GM12872 (cell line): ENCODE results near the gene SPIRE2.

Source experiments
- CTCF ChIP-seq: IDR thresholded peaks from 3 replicates; pipeline ENCODE4 v1.5.1; 2011; ENCODE audit warnings: low read depth, mild to moderate bottlenecking, low read length, moderate library complexity; ENCODE audit not compliant: insufficient read depth

SPIRE2 gene

DNA sequence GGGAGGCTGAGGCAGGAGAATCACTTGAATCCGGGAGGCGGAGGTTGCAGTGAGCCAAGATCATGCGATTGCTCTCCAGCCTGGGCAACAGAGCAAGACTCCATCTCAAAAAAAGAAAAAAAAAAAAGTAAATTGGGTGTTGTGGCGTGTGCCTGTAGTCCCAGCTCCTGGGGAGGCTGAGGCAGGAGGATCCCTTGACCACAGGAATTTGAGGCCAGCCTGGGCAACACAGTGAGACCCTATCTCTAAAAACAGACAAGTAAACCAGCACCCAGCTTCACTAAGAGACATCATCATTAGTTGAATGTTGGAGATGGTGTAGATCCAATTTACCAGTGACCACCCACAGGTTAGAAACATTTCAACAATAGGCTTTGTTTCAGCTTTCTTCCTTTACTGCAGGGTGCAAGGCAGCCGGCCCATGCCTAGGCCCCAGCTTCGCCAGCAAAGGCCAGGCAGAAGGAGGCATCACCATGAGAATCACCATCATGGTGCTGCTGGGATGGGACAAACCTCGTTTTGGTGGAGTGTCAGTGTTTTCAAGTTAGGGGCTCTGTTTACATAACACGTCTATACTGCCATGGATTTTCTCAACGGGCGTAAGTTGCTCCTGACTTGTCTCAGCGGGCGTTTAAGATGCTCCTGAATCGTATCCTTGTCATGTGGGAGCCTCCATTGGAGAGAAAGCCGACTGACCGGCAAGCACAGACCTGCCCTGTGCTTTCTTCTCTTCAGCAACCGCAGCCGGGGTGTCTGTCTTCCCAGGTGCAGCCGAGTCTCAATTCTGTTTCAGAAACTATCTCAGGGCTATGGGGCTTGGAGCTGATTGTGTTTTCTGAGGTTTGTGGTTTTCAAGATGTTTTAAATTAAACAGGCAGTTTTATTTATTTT lies 52.4 kb downstream of the SPIRE2 start:
- TF ChIP-seq CTCF = no peak

- no peak for TF ChIP-seq CTCF
These were observed 53.1 kb downstream of the SPIRE2 start for GRCh38 chr16:89881368-89881730.

DNA sequence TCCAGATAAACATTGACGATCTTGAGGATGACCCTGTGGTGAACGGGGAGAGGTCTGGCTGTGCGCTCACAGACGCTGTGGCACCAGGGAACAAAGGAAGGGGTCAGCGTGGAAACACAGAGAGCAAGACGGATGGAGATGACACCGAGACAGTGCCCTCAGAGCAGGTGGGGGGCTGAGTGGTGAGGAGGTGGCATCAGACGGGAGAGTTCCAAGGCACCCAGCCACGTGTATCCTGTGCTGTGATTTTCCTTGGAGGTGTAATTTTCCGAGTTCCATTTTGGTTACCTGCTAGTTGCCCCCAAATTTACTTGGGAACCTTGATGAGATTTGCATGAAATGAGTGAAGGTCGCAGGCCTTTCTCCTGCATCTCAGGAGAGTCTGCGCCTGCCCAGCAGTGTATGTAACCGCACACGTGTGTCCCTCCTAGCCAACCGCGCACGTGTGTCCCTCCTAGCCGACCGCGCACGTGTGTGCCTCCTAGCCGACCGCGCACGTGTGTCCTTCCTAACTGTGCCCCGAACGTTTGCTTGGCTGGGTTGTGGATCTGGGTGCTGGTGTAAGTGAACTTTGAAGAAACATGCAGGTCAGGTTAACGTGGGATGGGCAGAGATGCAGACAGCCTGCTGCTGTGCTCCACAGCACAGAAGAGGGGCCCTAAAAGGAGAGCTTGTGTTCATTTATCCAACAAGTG lies 55.2 kb downstream of the SPIRE2 start:
- TF ChIP-seq CTCF = no peak

DNA sequence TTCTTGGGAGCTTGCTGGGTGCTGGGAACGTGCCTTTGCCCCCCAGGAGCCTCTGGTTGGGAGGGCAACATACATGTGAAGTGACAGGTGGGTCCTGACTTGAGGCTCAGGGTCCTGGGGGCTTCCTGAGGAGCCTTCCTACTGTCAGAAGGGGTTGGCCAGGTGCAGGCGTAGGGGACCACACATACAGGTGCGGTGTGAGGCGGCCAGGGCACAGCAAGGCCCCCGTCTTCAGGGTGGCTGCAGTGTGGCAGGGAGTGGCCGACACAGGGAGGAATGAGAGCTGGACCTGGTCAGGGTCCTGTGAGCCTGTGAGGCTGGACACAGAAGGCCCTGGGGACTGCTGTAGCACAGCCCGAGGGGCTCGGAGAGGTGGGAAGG lies 55.8 kb downstream of the SPIRE2 start:
- TF ChIP-seq CTCF = no peak

- no peak for TF ChIP-seq CTCF
These were observed 59.0 kb downstream of the SPIRE2 start for GRCh38 chr16:89887243-89887642.

DNA sequence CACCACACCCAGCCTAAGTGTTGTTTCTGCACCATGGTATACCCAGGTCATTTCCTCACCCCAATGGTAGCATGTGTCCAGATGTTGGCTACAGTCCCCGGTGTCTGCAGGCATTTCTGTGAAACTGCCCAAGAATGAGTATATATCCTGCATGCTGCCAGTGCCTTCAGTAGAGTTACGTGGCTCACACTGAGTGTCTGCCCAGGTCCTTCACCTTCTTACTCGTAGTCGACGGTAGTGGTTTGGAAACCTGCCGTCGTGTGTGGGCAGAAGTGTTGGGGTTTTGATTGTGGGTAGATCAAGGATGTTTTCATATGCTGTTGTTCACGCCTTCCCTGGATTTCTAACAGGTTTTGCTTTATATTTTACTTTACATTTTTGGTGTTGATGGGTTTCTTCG lies 61.9 kb downstream of the SPIRE2 start:
- TF ChIP-seq CTCF = no peak

DNA sequence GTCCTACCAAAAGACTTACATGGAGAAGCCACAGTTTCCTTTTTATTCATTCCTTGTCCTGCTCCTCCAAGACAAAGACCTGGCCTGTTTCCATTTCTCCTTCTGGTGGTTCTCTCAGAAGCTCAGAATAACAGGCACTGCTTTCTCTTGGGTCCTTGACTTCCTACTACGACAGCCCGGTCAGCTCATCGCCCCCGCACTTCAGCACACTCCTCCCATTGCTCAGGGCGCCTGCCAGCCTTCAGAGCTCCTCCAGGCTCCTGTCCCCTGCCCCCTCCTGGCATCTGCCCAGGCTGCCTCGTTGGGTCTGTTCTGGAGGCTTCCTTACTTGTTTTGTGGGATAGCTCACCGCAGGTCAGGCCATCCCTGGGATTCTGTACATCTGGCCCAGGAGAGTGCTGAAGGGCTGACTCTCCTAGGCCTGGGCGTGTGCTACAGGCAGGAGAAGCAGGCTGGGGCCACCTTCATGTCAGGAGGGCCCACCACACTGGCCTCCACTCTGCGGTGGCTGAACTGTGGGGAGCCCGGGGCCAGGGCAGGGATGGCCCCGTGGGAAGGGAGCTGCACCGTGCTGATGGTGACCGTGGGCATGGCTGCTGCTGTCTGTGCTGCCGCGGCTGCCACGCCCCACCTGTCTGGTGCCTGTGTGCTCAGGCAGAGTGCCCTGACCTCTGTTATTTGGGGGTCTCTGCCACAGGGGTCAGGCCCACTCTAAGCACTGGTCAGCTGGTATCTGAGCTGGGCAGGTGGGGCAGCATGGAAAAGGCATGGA lies 62.8 kb downstream of the SPIRE2 start:
- TF ChIP-seq CTCF = no peak
